Cardiac muscle cell (in vitro differentiated cells and primary cell): Measurements from ENCODE around the gene ZBTB6. TPM values are rescaled to one million over a fixed set of nuclear protein-coding genes. Genes with fewer than 3 reads are reported as not detected.

Experiments
- DNase-seq, 2 donors: peaks; one replicate each; pipeline versions ENCODE4 v3.0.0 to v3.0.0-alpha.2; 2010 to 2017; ENCODE audit warnings: low read depth in 1 of 2, low spot score in 1 of 2
- H3K27ac ChIP-seq: fragments of 200-600 bp; sonication (generic); 2 replicates; pipeline ENCODE4 v1.5.1; 2016
- H3K27me3 ChIP-seq: fragments of 200-600 bp; sonication (generic); 2 replicates; pipeline ENCODE4 v1.6.0; 2016; ENCODE audit warnings: control low read depth
- H3K36me3 ChIP-seq: fragments of 200-600 bp; sonication (generic); 2 replicates; pipeline ENCODE4 v1.5.1; 2016; ENCODE audit warnings: control low read depth
- H3K4me1 ChIP-seq: fragments of 200-600 bp; sonication (generic); 2 replicates; pipeline ENCODE4 v1.8.1; 2017; ENCODE audit warnings: low read depth, mild to moderate bottlenecking, mixed run types
- H3K4me3 ChIP-seq: fragments of 200-600 bp; sonication (generic); 2 replicates; pipeline ENCODE4 v1.5.1; 2016; ENCODE audit warnings: mild to moderate bottlenecking
- H3K9me3 ChIP-seq: fragments of 200-600 bp; sonication (generic); 2 replicates; pipeline ENCODE4 v1.5.1; 2017; ENCODE audit warnings: low read depth, mild to moderate bottlenecking, control low read depth
- polyA plus RNA-seq: library from polyadenylated mRNA; unstranded; fragments of >200 nt; fragmentation: Nextera tagmentation; extraction: Ambion mirVana; gene quantifications from 2 replicates; pipeline ENCODE4 v1.2.1, GENCODE V29; 2016
- total RNA-seq: library from RNA; depleted of rRNA; stranded (reverse); fragments of >200 nt; gene quantifications from 2 replicates; pipeline ENCODE4 v1.2.3, GENCODE V29; 2016
- TF ChIP-seq, protein P1 (sequence below): IDR thresholded peaks from 2 replicates; pipeline ENCODE4 v1.5.1; 2012; ENCODE audit warnings: low read depth, mild to moderate bottlenecking, low read length

ZBTB6 gene, protein sequence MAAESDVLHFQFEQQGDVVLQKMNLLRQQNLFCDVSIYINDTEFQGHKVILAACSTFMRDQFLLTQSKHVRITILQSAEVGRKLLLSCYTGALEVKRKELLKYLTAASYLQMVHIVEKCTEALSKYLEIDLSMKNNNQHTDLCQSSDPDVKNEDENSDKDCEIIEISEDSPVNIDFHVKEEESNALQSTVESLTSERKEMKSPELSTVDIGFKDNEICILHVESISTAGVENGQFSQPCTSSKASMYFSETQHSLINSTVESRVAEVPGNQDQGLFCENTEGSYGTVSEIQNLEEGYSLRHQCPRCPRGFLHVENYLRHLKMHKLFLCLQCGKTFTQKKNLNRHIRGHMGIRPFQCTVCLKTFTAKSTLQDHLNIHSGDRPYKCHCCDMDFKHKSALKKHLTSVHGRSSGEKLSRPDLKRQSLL
- 5.4 and 6.0 TPM in 2 replicates for total RNA-seq
- polyA plus RNA-seq: 2.5 and 4.5 TPM in 2 replicates

DNA sequence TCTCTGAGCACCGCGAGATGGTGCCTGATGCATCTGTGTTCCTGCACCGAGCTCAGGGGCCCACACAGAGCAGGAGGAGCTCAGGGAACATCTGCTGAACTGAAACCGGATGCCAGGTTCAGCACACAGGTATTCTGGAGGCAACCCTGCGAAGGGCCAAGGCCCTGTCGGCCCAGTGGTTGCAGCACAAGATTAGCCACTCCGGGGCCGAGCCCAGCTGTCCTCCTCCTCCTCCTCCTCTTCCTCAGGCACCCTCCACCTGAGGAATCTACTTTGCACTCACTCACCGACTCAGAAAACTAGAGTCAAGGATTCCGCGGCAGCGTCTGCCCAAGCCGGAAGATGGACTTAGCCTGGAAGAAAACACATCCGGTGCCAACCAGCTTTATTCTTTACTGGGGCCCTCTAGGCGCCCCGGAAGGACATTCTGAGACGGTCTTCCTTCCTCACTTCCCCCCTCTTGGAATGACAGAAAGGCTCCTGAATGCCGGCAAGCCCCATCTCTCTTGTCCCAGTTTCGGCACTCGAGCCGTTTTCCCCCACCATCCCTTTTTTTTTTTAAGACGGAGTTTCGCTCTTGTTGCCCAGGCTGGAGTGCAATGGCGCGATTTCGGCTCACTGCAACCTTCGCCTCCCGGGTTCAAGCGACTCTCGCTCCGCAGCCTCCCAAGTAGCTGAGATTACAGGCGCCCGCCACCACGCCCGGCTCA lies at the start of gene ZBTB6:
Gene ZBTB6 (minus strand): TSS at position 360 of the 710 bp plus-strand sequence. CDS start 1,251 bp downstream, outside the sequence.
- no peaks in the 10 kb centered on the region for H3K9me3 ChIP-seq
- DNase-seq: peak; percentile 82 to 89
- TF ChIP-seq, protein P1, sequence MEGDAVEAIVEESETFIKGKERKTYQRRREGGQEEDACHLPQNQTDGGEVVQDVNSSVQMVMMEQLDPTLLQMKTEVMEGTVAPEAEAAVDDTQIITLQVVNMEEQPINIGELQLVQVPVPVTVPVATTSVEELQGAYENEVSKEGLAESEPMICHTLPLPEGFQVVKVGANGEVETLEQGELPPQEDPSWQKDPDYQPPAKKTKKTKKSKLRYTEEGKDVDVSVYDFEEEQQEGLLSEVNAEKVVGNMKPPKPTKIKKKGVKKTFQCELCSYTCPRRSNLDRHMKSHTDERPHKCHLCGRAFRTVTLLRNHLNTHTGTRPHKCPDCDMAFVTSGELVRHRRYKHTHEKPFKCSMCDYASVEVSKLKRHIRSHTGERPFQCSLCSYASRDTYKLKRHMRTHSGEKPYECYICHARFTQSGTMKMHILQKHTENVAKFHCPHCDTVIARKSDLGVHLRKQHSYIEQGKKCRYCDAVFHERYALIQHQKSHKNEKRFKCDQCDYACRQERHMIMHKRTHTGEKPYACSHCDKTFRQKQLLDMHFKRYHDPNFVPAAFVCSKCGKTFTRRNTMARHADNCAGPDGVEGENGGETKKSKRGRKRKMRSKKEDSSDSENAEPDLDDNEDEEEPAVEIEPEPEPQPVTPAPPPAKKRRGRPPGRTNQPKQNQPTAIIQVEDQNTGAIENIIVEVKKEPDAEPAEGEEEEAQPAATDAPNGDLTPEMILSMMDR: no peak
- no peaks in the 10 kb centered on the region for H3K27me3 ChIP-seq
- H3K36me3 ChIP-seq: peaks cover 15% of the 10 kb centered on the region
- H3K4me3 ChIP-seq: peak within 1 kb of the TSS; percentile 54
- peaks cover 13% of the 10 kb centered on the region for H3K4me1 ChIP-seq
- H3K27ac ChIP-seq: peak within 1 kb of the TSS; percentile 76

DNA sequence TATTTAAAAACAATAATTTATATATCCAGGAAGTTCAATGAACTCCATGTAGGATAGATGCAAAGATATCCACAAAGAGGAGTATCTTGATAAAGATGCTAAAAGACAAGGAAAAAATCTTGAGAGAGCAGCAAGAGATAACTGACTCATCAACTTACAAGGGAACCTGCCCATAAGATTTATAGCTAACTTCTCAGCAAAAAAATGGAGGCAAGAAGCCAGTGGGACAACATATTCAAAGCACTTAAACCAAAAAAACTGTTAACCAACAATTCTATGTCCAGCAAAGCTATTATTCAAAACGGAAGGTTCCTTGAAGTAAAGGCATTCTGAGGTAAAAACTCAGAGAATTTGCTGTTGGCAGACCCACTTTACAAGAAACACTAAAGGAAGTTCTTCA lies 48.0 kb upstream of the ZBTB6 start:
- Histone ChIP-seq H3K36me3 (peaks cover 14% of the 10 kb centered on the region), H3K4me3 (no peak overlapping the region)
- TF ChIP-seq, protein P1: no peak

DNA sequence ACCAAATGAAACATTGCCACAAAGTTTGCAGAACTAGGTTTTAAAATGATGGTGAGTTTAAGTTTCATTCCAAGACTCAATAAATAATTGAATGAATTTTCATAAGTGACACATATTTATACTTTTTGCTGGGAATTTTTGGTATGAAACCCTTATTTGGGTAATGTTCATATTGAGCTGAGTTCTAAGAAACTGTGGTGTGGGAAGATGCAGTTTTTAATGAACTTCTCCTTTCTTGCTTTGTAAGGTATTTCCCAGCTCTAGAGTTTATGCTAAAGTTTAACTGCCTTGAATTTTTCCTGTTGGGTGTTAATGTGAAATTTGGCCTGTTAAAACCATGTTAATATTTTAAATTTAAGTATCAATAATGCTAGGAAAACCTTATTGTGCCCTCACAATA lies 42.8 kb upstream of the ZBTB6 start:
- H3K9me3 ChIP-seq: no peaks in the 10 kb centered on the region
- no peak overlapping the region for H3K27ac ChIP-seq
- no peak for DNase-seq
- no peak overlapping the region for H3K4me3 ChIP-seq
- H3K4me1 ChIP-seq: peaks cover 5% of the 10 kb centered on the region
- peaks cover 3% of the 10 kb centered on the region for H3K36me3 ChIP-seq
- TF ChIP-seq, protein P1: no peak
- no peaks in the 10 kb centered on the region for H3K27me3 ChIP-seq

More for the DNA sequence above, 48.0 kb upstream of the ZBTB6 start:
- Histone ChIP-seq H3K4me1 (no peaks in the 10 kb centered on the region), H3K27ac (no peak overlapping the region), H3K9me3 (no peaks in the 10 kb centered on the region), H3K27me3 (no peaks in the 10 kb centered on the region)
- DNase-seq: no peak

DNA sequence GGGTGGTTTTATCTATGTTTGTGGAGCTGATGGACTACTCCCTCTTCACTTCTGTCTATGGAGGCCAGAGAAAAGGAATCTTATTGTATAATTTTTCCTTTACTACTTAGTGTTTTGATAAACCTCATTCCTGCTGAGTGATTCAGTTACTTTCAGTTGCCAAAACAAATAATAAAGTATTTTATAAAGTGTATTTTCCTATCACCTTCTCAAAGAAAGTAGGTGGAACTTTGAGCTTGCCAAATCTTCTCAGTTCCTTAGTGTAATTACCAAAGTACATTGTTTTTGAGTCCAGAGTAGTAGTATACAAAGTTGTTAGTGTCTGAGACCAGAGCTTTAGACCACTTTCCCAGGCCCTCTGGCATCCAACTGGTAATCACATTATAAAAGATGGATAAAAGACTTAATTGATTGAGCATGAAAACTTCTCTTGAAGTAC lies 41.1 kb upstream of the ZBTB6 start:
- peaks cover 3% of the 10 kb centered on the region for H3K36me3 ChIP-seq
- TF ChIP-seq, protein P1: no peak
- DNase-seq: peak in 1 of 2 donors; percentile 66
- H3K4me3 ChIP-seq: no peak overlapping the region
- H3K27ac ChIP-seq: no peak overlapping the region
- peaks cover 11% of the 10 kb centered on the region for H3K4me1 ChIP-seq
- H3K27me3 ChIP-seq: no peaks in the 10 kb centered on the region
- H3K9me3 ChIP-seq: no peaks in the 10 kb centered on the region

DNA sequence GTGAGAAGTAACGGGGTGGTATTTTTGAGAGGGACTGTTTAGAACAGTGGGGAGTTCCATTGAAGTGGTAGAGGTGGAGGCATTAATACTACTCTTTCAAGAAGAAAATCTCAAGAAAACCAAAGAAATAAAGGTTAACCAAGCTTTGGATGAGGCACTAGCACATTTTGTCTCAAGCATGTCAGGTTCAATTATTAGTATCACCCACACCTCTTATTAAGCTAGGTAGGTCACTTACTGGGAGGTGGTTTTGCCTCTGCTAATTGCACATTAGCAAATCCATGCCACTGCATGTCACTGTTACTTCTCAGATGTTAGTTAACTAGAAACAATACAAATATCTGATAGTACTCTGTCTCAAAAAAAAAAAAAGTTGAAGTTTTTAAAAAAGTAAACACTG lies 37.9 kb upstream of the ZBTB6 start:
- DNase-seq: no peak
- no peaks in the 10 kb centered on the region for H3K36me3 ChIP-seq
- no peaks in the 10 kb centered on the region for H3K9me3 ChIP-seq
- no peak overlapping the region for H3K4me3 ChIP-seq
- H3K4me1 ChIP-seq: peaks cover 11% of the 10 kb centered on the region
- H3K27me3 ChIP-seq: no peaks in the 10 kb centered on the region
- H3K27ac ChIP-seq: peak overlapping the region; percentile 68
- TF ChIP-seq, protein P1: no peak
